KG1 (cell line): ENCODE results near the gene PITPNM2.

Source experiments
- DNase-seq: peaks from one replicate; lab custom pipeline; 2025; lab: John Stamatoyannopoulos, UW

Gene PITPNM2

GRCh38 chr12:123143736-123144461 lies 7.0 kb downstream of the PITPNM2 start:
- DNase-seq = no peak

DNA sequence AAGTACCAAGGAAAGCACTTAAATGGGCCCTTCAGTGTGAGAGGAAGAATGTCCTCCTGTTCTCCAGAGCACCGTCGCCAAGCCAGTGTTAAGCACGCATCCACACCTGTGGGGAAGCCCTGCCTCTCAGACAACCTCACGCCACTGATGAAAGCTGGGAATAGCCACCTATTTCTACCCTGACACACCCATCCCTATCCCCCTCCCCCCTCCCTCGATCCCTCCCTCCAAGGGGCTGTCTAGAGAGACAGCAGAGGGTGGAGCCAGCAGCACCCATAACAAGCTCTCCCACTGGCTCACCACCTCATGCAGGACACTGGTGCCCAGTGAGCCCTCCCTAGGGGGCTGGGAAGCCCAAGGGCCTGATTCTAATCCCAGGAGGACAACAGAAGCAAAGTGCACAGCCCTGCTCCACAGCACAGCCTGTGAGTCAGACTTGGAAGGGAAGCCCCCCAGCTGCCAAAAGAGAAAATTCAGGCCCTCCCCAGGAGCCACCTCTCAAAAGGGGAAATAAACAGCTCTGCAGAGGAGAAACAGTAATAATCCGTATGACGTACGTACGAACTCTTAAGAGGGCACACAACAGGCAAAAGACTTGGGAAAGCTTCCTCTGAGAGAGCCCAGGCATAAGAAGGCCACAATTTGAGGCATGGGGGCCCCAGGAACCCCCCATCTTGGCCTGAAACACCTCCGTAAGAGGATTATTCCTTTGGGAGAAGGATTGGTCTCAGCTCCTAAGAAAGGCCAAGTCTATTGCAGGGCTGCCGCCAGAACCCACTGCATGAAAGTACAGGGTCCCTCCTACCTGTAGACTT lies 7.8 kb downstream of the PITPNM2 start:
- peak; percentile 22 for DNase-seq

- DNase-seq = no peak
These were observed 8.4 kb downstream of the PITPNM2 start for GRCh38 chr12:123142518-123142840.

DNA sequence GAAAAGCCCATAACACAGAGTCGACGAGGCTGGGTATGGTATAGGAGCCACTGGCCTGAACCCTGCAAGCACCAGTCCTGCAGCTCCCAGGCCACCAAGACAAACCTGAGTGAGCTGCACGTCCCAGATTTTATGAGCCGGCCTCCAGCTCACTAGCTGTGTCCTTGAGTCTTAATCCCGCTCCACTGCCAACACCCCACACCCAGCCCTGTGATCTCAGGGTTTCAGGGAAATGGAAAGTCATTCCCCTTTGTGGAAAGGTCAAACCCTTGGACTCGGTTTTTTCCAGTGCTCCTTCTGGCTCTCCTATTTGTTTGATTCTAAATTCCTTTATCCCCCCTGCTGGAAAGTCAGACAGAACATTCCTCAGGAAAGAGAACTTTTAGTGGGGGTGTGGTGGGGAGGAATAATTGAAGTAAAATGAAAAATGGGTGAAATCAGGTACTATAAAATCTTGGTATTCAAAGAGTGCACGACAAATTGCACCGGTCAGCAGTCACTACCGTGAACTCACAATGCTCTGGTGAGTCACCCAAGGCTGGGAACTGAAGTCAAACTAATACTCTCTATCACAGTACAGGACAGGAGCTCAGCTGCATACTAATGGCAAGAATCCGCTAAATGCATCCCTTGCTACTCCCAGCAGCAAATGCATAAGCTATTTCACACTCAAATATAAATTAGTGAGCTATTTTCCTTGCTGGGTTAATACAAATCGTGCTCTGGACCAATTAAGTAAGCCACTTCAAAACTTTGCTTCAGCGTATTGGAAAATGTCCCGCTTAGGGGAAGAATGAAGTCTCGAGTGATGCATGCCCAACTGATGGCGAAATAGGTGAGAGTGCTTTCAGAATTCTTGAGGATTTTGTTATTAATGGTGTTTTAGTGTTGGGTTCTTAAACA lies 9.0 kb downstream of the PITPNM2 start:
- no peak for DNase-seq

DNA sequence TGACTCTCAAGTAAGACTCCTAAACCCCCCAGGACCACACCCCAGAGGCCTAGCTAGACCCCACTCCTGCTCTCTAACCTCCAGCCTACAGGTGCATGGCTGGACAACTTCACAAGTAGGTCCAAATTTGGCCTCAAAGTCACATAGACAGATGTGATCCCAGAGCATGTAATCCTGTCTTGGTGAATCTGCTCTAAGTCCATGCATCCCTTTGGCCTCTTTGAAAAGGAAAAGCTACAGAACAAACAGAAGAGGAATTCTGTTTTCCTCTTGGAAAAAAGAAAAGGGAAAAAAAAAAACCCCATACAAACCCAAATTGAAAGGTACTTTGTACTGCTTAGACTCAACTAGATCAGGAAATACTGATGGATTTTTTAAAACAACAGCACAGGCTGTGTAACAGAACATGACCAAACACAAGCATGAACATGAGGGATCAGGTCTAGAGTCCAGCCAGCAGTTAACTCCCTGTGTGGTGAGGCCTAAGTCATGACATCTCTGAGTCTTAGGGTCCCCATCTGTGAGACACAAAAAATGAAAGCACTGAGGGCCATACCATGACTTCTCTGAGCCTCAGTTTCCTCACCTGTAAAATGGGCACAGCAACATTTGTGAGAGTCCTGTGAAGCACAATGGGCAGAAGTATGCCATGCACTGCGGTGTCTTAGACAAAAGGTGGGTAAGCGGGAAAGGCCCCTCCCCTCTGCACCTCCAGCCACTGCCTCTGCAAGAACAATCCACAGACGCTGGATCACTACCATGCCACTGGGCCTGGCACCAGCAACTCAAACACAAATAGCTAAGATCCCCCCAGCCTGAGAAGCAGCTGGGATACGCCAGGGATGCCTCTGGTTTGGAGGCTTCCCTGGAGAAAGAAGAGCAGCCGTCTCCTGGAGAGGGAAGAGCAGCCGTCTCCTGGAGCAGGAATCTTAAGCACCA lies 9.9 kb downstream of the PITPNM2 start:
- no peak for DNase-seq

GRCh38 chr12:123139926-123140675 lies 10.8 kb downstream of the PITPNM2 start:
- DNase-seq = no peak

- DNase-seq = no peak
These were observed 15.2 kb downstream of the PITPNM2 start for GRCh38 chr12:123135688-123136087.

DNA sequence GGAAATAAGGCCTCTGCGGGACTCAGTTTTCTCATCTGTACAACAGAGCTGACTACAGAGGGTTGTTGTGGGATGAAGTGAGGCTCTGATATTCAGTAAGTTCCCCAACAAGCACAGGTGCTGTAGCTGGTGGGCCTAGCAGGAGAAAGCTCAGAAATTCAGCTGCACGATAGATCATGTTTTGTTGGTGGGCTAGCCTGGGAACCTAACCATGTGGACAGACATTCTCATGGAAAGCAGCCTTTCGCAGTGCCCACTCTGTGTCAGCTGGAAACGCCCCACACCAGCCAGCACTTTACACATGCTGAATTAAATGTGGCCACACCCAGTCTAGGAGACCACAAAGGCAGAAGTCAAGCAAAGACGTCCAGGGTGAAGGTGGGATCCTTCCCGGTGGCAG lies 16.1 kb downstream of the PITPNM2 start:
- no peak for DNase-seq

GRCh38 chr12:123134271-123134671 lies 16.6 kb downstream of the PITPNM2 start:
- DNase-seq = no peak

- DNase-seq = no peak
These were observed 17.2 kb downstream of the PITPNM2 start for GRCh38 chr12:123133701-123134100.

DNA sequence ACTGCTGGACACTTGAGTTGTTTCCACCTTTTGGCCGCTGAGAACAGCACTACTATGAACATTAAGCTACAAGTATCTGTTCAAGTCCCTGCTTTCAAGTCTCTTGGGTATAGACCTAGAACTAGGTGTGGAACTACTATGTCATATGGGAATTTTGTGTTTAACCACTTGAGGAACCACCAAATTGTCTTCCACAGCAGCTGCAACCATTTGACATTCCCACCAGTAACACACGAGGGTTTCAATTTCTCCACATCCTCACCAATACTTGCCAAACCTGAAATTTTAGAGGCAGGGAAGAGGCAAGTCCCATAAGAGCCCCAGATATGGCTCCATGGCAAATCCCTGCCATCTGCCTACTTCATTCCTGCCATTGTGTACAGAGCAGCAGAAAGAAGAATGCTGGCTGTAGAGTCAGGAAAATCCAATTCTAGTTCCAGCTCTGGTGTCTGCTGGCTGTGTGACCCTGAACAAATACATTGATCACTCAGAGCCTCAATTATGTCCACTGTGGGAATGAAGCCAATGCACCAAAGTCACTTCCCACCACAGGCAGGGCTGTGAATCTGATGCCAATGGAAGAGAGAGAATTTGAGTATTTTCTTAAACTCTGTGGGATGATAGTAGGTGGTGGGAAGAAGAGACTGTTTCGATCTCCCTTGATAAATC lies 17.8 kb downstream of the PITPNM2 start:
- no peak for DNase-seq

DNA sequence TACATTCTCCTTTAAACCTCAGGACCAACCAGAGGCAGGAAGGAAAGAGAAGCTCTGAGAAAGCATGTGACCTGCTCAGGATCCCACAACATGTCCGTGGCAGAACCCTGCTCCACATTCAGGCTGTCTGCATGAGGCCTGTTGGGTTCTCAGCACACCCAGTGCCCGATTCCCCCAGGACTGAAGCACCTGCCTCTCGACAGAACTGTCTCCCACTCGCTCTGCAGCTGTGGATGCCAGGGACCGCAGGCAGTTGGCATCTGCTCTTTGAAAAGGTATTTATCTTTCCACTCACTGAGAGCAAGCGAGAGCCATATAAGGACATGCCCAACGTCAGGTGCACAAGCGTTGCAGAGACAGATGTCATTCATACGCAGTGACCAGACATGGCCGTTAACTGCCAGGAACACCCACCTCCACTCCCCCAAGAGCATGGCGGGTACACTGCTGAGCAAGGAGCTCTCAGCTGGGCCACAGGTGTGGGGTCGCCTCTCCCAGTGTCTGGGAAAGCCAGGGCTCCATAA lies 18.9 kb downstream of the PITPNM2 start:
- DNase-seq = no peak

- DNase-seq = no peak
These were observed 19.5 kb downstream of the PITPNM2 start for GRCh38 chr12:123131291-123131832.

GRCh38 chr12:123129621-123130020 lies 21.3 kb downstream of the PITPNM2 start:
- no peak for DNase-seq

GRCh38 chr12:123127182-123127495 lies 23.8 kb downstream of the PITPNM2 start:
- DNase-seq = no peak

- no peak for DNase-seq
These were observed 24.4 kb downstream of the PITPNM2 start for GRCh38 chr12:123126294-123127181.

DNA sequence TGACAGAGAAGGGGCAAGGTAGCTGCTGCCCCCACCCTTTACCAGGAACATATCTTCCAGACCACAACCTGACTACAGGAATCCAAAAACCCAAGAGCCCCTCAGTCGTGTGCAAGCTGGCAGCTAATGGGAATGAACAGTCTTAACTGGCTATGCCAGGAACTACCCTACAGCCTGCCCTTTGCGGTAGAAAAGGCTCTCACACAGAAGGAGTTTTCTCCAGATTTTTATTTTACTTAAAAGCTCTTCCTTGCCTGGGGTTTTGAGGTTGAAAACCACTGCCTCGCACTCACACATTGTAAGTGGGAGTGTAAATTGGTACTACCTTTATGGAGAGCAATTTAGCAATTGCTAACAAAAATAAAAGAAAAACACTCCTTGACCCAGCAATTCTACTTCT lies 28.3 kb downstream of the PITPNM2 start:
- no peak for DNase-seq

DNA sequence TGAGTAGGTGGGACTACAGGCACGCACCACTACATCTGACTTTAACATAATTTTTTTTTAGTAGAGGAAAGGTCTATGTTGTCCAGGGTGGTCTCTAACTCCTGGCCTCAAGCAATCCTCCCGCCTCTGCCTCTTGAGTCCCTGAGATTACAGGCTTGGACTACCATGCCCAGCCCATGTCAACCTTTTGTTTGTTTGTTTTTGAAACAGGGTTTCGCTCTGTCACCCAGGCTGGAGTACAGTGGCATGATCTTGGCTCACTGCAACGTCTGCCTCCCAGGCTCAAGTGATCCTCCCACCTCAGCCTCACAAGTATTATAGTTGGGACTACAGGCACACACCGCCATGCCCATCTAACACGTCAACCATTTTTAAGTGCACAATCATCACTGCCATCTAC lies 29.2 kb downstream of the PITPNM2 start:
- DNase-seq = no peak
